ENCODE data around the gene MINDY4.

Gene MINDY4

GRCh38 chr7:30852744-30853288 is 81.6 kb downstream of the MINDY4 start:
- no peak for DNase-seq (ENCODE audit: low read depth in 2 of 2)

- no peak for DNase-seq (ENCODE audit: low read depth in 2 of 2)
These were observed 82.4 kb downstream of the MINDY4 start for GRCh38 chr7:30853576-30853975.

- DNase-seq (ENCODE audit: low read depth in 2 of 2): no peak
These were observed 84.7 kb downstream of the MINDY4 start for GRCh38 chr7:30855936-30856335.

- no peak for DNase-seq (ENCODE audit: low read depth in 2 of 2)
These were observed 87.4 kb downstream of the MINDY4 start for GRCh38 chr7:30858576-30858975.

DNA sequence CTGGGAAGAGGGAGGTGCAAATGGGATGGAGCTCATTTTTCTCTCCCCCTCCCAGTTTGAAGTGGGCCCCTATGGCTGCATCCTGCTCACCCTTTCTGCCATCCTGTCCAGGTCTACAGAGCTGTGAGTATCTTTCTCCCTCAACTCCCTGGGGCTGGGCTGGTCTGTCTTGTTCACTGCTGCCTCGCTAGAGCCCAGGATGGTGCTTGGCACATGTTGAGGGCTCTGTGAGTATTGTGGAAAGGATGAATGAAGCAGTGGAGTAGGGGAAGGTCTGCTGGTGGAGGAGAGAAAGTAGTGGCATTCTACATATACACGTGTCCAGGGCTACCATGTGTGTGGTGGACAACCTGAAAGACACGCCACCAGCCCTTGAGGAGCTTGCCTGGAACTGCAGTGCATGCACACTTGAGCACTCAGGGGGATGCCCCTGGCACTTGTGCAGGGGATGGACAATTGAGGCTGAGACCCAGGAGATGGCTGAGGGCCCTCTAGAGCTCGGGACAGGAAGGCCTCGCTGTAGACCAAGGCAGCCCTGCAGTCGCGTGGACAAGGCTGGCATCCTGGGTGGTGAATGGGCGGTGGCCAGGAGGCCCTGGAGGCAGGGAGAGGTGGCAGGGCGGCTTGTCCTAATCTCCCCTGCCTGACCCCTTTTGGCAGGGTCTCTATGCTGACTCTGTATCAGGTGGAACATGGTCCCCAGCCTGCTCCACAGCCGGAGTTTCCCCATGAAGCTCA is 88.2 kb downstream of the MINDY4 start:
- DNase-seq (ENCODE audit: low read depth in 2 of 2): no peak

DNA sequence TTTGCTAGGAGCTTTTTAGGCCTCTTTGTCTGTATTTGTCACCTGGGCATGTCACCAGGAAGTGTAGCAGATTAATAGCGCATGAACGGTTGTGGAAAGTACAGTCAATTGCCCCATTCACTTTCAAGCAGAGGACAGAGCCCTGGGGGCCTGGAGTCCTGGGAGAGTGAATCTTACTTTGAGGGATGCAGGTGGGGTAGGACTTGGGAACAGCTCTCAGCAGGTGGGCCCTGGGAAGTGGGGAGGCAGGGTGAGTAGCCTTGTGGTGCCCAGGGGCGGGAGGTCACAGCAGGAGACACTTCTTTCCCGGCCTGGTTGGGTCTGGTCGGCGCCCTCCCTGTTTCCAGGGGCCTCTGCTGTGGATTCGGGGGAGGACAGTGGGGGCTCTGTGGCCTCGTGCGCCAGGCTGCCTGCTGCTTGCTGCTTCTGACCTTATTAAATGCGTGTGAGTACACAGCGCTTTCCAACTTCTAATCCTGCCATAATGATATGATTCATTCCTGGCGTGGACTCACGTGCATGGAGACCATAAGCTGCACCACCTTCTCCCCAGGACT is 88.8 kb downstream of the MINDY4 start:
- no peak for DNase-seq (ENCODE audit: low read depth in 2 of 2)

- no peak for DNase-seq (ENCODE audit: low read depth in 2 of 2)
These were observed 90.4 kb downstream of the MINDY4 start for GRCh38 chr7:30861612-30862011.

DNA sequence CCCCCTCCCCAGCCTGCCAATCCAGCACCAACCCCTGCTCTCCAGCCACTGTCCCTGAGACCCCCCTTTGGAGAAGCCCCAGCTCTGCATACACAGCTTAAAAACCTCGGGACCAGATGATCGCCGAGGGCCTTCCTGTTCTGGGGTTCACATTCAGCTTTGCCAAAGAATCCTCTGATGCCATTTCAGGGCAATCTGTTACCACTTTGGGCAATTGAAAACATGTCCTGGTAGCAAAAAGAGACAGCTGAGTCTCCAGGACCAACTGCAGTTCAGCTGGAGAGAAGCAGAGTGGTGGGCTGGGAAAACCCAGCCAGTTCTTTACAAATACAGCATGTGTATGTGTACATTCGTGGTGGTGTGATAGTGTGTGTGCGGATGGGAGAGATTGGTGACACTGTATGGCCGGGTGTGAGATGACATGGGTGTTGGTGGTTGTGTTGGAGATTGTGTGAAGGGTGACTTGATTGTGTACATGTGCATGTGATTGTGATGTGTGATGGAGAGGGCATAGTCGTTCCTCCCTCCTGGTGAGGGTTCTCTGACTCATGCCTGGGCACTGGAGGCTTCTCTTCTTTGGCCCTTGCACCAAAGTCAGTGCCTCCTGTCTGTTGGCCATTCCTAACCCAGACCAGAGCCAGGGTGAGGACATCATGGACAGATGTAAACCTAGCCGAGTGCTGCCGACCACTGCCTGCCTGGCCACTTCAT is 91.9 kb downstream of the MINDY4 start:
- no peak for DNase-seq (ENCODE audit: low read depth in 2 of 2)

DNA sequence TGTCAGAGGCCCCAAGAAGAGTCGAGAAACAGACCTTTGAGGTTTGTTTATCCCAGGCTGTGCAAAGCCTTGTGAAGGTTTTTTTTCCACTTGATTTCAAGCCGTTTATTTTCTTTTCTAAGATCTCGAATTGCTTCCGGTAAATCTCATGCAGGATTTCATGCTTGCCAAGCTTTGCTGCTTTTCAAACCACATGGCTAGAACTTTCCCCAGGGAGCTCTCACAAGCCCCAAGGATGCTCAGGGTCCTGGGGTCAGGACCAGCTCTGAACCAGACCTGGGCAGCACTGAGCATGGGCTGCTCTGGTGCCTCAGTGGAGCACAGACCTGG is 92.5 kb downstream of the MINDY4 start:
- DNase-seq (ENCODE audit: low read depth in 2 of 2): no peak

DNA sequence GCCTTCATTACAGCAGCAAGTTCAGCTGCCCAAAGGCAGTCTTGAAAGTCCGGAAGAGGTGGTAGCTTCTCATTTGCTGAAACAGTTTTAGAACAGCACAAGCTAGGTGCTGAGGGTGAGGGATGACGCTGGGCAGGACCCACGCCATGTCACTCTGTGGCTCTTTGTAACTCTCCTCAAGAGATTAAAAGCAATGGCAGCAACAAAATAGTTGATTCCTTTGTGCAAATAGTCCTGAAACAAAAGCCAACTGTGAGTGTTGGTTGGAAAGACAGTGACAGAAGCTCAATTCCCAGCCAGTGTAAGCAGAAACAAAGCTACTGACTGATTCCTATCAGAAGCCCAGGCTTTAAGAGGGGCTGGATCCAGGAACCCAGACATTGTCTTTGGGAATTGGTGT is 92.9 kb downstream of the MINDY4 start:
- DNase-seq (ENCODE audit: low read depth in 2 of 2): no peak

- DNase-seq (ENCODE audit: low read depth in 2 of 2): no peak
These were observed 93.9 kb downstream of the MINDY4 start for GRCh38 chr7:30865076-30865475.

DNA sequence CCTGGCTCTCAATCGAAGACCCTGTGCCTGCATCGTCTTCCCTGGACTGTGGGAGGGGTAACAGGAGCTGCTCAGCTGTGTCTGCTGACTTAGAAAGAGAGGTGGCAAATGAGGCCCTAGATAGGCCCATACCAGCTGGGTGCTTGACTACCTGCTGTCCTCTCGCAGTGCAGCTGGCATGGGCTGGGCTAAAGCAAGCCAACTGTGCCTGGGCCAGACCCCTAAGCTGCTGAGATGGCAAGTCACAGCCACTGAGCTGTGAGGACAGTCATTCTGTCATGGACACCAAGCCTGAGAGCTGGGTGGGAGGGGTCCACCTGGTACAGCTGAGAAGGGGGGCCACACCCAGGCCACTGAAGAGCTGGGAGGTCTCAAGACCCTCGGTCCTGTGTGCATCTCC is 94.6 kb downstream of the MINDY4 start:
- DNase-seq (ENCODE audit: low read depth in 2 of 2): no peak

- no peak for DNase-seq (ENCODE audit: low read depth in 2 of 2)
These were observed 95.7 kb downstream of the MINDY4 start for GRCh38 chr7:30866939-30867338.

- no peak for DNase-seq (ENCODE audit: low read depth in 2 of 2)
These were observed 96.3 kb downstream of the MINDY4 start for GRCh38 chr7:30867483-30867882.

GRCh38 chr7:30869794-30870611 is 98.8 kb downstream of the MINDY4 start:
- no peak for DNase-seq (ENCODE audit: low read depth in 2 of 2)

DNA sequence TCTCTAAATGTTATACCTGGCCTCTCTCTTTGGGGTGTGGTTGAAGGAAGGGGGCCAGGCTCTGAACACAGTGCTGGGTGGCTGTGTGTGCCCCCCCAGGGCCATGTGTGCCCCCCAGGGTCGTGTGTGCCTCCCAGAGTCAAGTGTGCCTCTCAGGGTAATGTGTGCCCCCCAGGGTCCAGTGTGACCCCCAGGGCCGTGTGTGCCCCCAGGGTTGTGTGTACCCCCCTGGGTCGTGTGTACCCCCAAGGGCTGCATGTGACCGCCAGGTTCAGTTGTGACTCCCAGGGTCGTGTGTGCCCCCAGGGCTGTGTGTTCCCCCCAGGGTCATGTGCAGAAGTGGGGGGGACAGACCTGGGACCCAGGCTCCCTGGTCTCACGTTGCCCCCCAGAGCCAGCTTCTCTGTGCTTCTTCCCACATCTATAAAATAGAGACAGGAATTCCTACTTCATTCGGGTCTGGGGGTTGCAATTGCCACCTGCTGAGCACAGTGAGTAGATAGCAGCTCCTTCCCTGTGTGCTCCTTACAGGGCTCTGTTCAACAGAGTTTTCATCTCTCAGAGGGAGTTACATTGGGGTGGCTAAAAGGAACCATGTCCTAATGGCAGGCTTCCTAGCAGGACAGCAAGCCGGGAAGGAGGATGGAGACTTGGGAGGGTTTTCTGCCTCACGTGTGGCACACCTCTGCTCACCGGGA is 99.8 kb downstream of the MINDY4 start:
- DNase-seq (ENCODE audit: low read depth in 2 of 2): no peak

DNA sequence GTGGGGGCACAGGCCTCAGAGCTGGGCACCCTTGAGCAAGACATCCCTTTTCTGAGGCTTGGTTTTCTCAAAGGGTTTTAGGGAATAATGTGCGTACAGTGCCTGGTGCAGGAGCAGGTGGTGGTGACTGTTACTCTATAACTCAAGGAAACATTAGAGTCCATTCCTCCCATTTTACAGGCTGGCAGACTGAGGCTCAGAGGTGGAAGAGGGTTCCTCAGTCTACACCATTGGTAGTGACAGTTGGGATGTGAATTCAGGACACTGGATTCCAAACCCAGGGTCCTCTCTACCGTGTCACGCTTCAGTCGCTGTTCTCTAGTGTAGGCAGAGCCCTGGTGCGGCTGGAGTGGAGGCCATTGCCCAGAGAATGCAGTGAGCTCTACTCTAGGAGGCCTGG is 100.4 kb downstream of the MINDY4 start:
- DNase-seq (ENCODE audit: low read depth in 2 of 2): no peak

DNA sequence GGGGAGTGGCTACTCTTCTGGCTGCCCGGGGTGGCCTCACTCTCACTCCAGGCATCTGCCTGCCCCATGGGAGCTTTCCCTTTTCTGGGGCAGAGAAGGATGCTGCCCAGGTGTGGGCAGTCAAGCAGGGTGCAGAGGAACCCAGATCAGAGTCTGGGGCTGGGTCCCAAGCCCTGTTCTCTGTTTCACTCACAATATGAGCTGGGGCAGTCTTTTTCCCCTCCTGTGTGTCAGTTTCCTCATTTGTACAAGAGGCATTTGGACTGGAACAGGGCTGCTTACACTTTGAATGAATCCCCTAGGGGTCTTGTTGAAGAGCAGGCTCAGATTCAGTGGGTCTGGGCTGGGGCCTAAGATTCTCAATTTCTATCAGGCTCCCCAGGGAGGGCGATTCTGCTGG is 102.0 kb downstream of the MINDY4 start:
- DNase-seq (ENCODE audit: low read depth in 2 of 2): no peak

- DNase-seq (ENCODE audit: low read depth in 2 of 2): no peak
These were observed 102.4 kb downstream of the MINDY4 start for GRCh38 chr7:30873656-30874055.

DNA sequence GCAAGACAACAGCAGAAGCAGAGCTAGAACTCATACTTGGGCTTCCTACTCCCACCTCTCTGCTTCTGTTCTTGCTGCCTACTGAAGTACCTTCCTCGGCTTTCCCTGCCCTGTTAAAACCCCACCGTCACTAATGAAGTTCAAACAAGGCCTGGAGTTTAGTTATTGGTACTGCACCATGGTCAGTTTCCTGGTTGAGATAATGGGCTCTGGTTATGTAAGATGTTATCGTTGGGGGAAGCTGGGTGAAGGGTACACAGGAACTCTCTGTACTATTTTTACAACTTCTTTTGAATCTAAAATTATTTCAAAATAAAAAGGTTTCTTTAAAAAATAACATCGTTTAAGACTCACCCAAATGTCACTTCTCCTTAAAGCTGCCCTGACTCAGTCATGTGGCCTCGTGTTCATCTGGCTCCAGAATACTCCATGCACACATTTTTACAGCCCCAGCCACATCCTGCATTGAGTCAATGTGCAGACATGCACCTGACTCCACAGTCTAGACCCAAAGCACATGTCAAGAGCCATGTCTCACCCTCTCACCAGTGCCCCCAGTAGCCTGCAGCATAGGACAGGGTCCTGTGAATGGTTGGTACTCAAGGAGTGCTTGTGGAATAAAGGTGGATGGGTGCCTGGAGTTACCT is 103.6 kb downstream of the MINDY4 start:
- DNase-seq (ENCODE audit: low read depth in 2 of 2): no peak
